ENCODE measurements around the gene C1QTNF8. TPM values are rescaled to one million over a fixed set of nuclear protein-coding genes. Genes with fewer than 3 reads are reported as not detected.

The C1QTNF8 gene
- total RNA-seq, 1 experiment from 2014 or later: not detected

DNA sequence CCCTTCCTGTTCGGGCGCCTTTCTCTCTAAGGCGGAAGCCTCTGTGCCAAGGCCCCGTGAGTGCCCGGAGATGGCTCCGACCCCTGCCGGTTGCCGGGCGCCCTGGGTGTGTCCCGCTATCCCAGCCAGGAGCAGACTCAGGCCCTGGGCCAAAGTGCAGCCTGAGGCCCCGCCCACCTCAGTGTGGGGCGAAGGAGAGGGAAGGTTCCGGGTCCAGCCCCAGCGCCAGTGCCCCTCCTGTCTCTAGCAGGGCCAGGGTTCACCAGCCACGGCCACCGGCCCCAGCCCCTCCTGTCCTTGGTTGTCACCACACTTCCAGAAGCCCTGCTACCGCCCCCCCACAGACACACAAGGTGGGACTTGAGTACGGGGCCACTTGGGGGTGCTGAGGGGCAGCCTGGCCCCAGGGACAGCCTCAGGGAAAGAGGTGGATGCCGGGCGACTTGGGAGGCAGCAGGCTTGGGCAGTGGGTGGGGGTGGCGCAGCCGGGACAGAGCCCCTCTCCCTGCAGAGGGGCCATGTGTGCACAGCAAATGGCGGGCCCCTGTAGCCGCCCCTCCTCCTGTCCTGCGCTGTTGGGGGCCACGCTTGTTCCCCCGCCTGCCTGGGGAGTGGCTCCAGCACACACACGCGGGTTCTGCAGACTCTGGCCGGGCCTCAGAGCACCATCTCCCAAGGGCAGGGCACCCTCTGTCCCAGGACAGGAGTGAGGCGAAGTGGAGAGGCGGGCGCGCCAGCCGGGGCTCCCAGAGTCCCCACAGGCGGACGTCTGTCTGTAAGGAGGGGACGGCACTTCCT, 6.0 kb downstream of the C1QTNF8 start:
- Histone ChIP-seq H3K9ac (ENCODE audit: extremely low read depth, insufficient read length, low read length) (no peak overlapping the region), H3K79me2 (ENCODE audit: insufficient read depth, low read length) (no peaks in the 10 kb centered on the region), H2AFZ (ENCODE audit: low read length) (no peak overlapping the region), H3K23me2 (ENCODE audit: insufficient read length, low read depth, low read length, poor library complexity, severe bottlenecking) (no peaks in the 10 kb centered on the region), H3K4me1 (ENCODE audit: insufficient read depth, low read length) (no peaks in the 10 kb centered on the region), H3K79me1 (ENCODE audit: insufficient read depth, low read depth, low read length, poor library complexity, severe bottlenecking) (no peaks in the 10 kb centered on the region), H3T11ph (ENCODE audit: low read length) (no peak overlapping the region), H3K9me3 (ENCODE audit: control insufficient read depth, low read depth, low read length) (peaks cover 2% of the 10 kb centered on the region), H3K56ac (ENCODE audit: insufficient read length, low read depth, low read length) (no peak overlapping the region), H3K14ac (ENCODE audit: insufficient read depth, low read length) (no peak overlapping the region), H2BK120ac (ENCODE audit: low read depth, low read length, poor library complexity, severe bottlenecking) (no peak overlapping the region), H3K23ac (ENCODE audit: insufficient read length, low read depth, low read length) (no peak overlapping the region), H4K91ac (ENCODE audit: insufficient read length, low read depth, low read length) (no peak overlapping the region), H3K18ac (ENCODE audit: insufficient read length, low read depth, low read length) (no peak overlapping the region), H3K27me3 (ENCODE audit: insufficient read depth, low read length) (no peaks in the 10 kb centered on the region), H4K5ac (ENCODE audit: insufficient read length, low read depth, low read length) (no peak overlapping the region), H3K4me2 (ENCODE audit: insufficient read depth, insufficient read length, low read length) (no peak overlapping the region), H2AK5ac (ENCODE audit: insufficient read length, low read length) (no peak overlapping the region), H2BK12ac (ENCODE audit: insufficient read length, low read depth, low read length) (no peak overlapping the region), H3K4ac (ENCODE audit: low read depth, low read length) (no peak overlapping the region), H2BK5ac (ENCODE audit: insufficient read length, low read length) (no peak overlapping the region), H2BK20ac (ENCODE audit: low read depth, low read length, poor library complexity, severe bottlenecking) (no peak overlapping the region), H4K8ac (replicated peaks; ENCODE audit: insufficient read length, low read depth, low read length) (no peak overlapping the region), H3K27ac (ENCODE audit: insufficient read length, low read depth, low read length) (no peak overlapping the region), H4K20me1 (ENCODE audit: control insufficient read depth, insufficient read depth, insufficient read length) (no peaks in the 10 kb centered on the region), H2BK15ac (ENCODE audit: low read depth, low read length) (no peak overlapping the region)
- DNase-seq: no peak
- Mint-ChIP-seq H3K4me3 (no peak overlapping the region), H3K36me3 (ENCODE audit: insufficient read depth in 1 of 3, low read depth in 3 of 3) (peaks cover 0 to 14% (median 6%) of the 10 kb centered on the region in 3 experiments; a peak in 4 of 7 replicates), H3K27me3 (ENCODE audit: low read depth) (peaks cover 12% of the 10 kb centered on the region), H3K27ac (no peak overlapping the region), H3K4me1 (peaks cover 0 to 14% of the 10 kb centered on the region in 2 experiments; a peak in 2 of 4 replicates), H3K9me3 (peaks cover 12 to 19% of the 10 kb centered on the region in 2 experiments)
- WGBS (ENCODE audit: extremely low coverage, insufficient read length, low lambda C conversion rate): no CpG with 5 or more reads among the region's 38 CpGs
- no peak for TF ChIP-seq CTCF (conservative IDR thresholded peaks at IDR 0.05)
